ENCODE results near the gene CRBN.

DNA sequence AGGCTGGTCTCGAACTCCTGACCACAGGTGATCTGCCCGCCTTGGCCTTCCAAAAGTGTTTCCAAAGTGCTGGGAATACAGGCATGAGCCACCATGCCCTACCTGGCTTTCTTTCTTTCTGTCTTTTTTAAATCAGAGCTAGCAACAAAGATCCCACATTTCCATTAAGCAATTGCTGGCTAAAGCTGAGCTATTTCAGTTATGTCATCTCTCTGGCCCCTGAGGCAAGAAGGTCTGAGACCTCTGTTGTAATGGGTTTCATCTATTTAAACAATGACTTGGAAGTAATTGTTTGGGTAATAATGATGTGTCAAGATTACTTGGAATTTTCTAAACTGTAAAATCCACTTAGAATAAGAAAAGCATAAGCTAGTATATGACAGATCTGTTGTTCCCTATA, 30.2 kb upstream of the CRBN start:
- TF ChIP-seq, protein P1, sequence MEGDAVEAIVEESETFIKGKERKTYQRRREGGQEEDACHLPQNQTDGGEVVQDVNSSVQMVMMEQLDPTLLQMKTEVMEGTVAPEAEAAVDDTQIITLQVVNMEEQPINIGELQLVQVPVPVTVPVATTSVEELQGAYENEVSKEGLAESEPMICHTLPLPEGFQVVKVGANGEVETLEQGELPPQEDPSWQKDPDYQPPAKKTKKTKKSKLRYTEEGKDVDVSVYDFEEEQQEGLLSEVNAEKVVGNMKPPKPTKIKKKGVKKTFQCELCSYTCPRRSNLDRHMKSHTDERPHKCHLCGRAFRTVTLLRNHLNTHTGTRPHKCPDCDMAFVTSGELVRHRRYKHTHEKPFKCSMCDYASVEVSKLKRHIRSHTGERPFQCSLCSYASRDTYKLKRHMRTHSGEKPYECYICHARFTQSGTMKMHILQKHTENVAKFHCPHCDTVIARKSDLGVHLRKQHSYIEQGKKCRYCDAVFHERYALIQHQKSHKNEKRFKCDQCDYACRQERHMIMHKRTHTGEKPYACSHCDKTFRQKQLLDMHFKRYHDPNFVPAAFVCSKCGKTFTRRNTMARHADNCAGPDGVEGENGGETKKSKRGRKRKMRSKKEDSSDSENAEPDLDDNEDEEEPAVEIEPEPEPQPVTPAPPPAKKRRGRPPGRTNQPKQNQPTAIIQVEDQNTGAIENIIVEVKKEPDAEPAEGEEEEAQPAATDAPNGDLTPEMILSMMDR (IDR thresholded peaks at IDR 0.05; ENCODE audit: poor library complexity, severe bottlenecking), result no peak
- no peak for TF ChIP-seq EZH2 (IDR thresholded peaks at IDR 0.05; ENCODE audit: borderline replicate concordance, insufficient read depth, low read length, poor library complexity, severe bottlenecking)
- TF ChIP-seq MXI1 (conservative IDR thresholded peaks at IDR 0.05; ENCODE audit: poor library complexity, severe bottlenecking), result no peak
- no peak for TF ChIP-seq POLR2AphosphoS5 (IDR thresholded peaks at IDR 0.05)
- TF ChIP-seq TAF1 (IDR thresholded peaks at IDR 0.05; ENCODE audit: low read depth), result no peak
- TF ChIP-seq, protein P2, sequence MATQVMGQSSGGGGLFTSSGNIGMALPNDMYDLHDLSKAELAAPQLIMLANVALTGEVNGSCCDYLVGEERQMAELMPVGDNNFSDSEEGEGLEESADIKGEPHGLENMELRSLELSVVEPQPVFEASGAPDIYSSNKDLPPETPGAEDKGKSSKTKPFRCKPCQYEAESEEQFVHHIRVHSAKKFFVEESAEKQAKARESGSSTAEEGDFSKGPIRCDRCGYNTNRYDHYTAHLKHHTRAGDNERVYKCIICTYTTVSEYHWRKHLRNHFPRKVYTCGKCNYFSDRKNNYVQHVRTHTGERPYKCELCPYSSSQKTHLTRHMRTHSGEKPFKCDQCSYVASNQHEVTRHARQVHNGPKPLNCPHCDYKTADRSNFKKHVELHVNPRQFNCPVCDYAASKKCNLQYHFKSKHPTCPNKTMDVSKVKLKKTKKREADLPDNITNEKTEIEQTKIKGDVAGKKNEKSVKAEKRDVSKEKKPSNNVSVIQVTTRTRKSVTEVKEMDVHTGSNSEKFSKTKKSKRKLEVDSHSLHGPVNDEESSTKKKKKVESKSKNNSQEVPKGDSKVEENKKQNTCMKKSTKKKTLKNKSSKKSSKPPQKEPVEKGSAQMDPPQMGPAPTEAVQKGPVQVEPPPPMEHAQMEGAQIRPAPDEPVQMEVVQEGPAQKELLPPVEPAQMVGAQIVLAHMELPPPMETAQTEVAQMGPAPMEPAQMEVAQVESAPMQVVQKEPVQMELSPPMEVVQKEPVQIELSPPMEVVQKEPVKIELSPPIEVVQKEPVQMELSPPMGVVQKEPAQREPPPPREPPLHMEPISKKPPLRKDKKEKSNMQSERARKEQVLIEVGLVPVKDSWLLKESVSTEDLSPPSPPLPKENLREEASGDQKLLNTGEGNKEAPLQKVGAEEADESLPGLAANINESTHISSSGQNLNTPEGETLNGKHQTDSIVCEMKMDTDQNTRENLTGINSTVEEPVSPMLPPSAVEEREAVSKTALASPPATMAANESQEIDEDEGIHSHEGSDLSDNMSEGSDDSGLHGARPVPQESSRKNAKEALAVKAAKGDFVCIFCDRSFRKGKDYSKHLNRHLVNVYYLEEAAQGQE (IDR thresholded peaks at IDR 0.05; ENCODE audit: borderline replicate concordance), result no peak

All from neural cell (in vitro differentiated cells).